GM19328 (cell line): ENCODE results near the gene MRPS22.
"Not testable (repeated sequence)": the region's sequence is repeated elsewhere in the genome, so short reads cannot be mapped to it uniquely, and the experiment has no call there.

Experiments
- ATAC-seq: cut with Tn5 transposase; IDR thresholded peaks from one replicate; pipeline ENCODE4 v1.9.1; 2021; ENCODE audit warnings: mild to moderate bottlenecking, moderate library complexity; ENCODE audit not compliant: unreplicated experiment

Gene MRPS22

GRCh38 chr3:139334675-139335074 lies 9.1 kb upstream of the MRPS22 start:
- ATAC-seq: not testable (repeated sequence)

DNA sequence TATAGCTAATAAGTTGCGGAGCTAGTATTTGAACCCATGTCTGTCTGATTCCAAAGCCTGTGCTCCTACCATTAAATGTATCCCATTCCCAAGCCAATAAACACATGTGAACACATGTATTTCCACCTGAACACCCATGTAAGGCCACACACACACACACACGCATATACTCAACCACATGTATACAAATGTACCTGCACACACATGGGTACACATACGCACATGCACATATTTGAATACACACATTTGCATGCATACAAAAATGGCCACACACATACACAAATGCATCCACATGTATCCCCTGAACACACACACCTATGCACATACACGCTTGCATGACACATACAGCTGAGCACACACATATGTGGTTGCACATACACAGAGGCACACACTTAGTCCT lies 5.4 kb upstream of the MRPS22 start:
- no peak for ATAC-seq

DNA sequence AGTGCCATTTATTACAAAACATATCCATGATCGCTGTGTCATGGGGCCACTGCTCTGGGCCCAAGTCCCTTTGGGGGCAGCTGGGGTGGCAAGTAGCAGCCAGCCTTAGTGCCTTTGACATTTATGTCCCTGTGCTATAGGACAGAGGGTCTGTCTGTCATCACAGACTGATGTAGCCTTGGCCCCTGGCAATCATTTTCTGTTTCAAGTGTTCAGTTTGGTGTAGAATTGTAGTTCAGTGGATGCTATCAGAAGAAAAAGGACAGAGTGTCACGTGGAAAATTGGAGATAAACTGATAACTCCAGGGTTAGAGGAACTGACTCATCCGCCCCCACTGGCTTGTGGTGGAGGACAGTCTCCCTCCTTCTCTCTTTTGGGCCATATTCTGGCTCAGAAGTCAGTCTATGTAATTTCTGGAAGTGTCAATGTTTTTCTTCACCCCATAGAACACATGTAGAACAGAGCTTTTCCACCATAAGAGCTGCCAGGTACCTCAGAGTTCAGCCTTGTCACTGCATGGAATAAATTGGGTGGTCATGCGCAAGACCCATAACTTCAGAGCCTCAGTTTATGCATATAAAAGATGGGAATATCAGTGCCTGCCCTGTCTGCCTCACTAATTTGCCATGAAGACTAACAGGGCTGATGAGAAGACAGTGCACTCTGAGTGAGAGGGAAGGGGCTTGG lies 4.5 kb upstream of the MRPS22 start:
- no peak for ATAC-seq

DNA sequence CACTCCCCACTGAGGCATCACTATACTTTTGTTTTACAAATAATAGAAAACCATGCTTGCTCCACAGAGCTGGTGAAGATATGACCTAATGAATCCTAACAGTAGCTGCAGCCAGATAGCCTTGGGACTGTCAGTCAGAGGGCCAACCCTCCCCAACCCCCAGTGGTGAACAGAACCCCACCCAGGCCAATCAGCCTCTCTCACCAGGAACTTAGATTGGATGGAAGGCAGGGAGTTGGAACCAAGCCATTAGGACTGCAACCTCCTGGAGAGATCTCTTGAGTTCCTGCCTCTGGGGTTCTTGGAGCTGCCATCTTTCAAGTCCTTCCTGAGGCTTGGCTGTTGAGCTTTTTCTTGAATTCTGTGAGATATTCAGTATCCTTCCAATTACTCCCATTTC lies 3.0 kb upstream of the MRPS22 start:
- ATAC-seq: no peak

DNA sequence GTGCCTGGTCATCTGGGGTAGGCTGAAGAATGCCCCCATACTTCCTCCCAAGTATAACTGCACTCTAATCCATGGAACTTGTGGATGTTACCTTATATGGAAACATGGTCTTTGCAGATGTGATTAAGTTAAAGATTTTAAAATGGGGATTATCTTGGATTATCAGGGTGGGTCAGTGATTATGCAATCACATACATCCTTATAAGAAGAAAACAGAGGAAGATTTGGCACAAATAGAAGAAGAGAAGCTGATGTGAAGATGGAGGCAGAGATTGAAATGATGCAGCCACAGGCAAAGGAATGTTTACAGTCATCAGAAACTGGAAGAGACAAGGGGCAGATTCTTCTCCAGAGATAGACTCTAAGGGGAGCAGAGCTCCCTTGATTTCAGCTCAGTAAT lies 1.8 kb upstream of the MRPS22 start:
- ATAC-seq: no peak

DNA sequence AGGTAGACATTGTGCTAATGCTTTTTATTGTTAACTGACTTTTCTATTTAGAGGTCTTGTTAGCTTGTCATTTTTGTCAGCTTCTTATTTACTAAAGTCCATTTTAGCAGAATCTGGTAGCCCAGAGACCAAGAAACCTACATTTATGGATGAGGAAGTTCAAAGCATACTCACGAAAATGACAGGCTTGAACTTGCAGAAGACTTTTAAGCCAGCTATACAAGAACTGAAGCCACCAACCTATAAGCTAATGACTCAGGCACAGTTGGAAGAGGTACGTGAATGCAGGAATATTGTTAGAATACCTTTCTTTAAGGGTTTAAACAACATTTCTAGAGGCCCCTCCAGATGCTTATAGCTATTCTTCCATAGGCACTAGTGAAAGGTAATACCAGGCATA lies 3.0 kb downstream of the MRPS22 start:
- ATAC-seq: no peak

DNA sequence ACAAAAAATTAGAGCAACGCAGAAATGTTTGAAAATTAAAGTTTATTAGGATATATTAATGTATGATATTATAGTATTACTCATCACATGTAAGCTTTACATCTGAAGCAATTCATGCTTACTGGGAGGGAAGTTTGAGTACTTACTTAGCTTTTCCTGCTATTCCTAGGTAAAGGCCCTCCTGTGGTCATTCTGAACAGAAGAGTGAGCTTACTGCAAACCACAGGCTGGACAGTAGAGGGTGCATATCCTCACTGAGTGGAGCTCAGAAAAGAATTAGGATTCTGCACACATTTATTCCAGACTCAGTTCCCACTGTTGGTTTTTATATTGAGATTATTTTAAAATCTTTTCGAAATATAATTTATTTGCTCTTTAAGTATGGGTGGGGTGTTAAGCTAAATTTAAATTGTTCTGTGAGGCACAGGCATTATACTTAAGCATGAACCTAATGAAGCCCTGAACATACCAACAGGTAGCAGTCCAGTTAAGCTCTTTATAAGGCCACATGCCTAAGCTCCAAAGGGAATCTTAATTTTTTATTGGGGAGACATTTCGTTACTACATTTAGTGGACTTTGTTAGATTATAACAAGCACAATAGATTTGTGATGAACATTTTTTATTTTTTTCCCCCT lies 10.2 kb downstream of the MRPS22 start:
- no peak for ATAC-seq

DNA sequence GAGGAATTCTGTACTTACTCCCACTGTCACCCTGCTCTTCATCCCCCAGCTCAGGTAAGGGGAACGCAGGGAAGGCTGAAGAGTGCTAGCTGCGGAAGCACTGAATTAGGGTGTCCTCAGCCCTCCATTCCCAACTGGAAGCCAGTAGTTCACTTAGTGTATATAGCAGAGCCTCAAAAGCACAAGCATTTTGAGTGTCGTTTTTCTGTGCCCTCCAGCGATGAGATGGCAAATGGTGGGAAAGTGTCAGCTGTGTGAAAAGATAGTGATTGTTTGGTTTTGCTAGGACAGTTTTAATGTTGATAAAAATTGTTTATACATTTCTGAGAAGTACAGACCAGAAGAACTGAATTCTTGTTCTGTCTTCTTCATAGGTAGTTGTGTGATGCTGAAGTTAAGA lies 10.8 kb downstream of the MRPS22 start:
- no peak for ATAC-seq

GRCh38 chr3:139355476-139355875 lies 11.7 kb downstream of the MRPS22 start:
- no peak for ATAC-seq

DNA sequence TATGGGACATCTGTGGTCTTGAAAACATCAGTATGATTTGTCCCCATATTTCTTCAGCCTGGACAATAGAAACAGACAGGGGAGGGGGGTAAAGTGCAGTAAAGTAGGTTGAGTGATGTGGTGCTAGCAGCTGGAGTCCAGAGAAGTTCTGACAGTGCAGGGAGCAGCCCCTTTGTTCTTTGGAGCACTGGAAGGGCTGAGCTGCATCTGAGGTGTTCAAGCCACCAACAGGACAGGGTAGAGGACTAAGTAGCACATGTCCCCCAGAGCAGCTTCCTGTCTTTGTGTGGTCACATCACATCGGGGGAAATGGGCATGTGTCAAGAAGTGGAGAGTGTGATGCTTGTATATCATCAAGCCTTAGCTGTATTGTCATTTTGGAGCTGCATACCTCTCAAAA lies 12.1 kb downstream of the MRPS22 start:
- no peak for ATAC-seq

DNA sequence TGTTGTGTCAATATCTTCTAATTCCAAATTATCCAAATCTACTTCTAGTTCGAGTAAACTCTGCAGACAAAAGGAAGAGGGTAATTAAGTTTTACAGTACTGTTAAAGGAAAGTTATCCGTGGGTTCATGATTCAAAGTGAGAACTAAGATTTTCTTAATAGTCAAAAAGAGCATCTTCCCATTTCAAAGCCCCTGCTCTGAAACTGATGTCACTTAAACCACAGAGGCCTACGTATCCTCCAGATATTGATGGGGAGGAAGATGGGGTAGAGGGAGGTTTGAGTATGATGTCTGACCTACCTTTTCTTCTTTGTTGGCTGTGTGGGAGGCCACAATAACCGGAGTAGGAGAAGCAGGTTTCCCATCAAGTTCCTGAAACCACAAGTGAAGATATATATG lies 14.1 kb downstream of the MRPS22 start:
- ATAC-seq: no peak

DNA sequence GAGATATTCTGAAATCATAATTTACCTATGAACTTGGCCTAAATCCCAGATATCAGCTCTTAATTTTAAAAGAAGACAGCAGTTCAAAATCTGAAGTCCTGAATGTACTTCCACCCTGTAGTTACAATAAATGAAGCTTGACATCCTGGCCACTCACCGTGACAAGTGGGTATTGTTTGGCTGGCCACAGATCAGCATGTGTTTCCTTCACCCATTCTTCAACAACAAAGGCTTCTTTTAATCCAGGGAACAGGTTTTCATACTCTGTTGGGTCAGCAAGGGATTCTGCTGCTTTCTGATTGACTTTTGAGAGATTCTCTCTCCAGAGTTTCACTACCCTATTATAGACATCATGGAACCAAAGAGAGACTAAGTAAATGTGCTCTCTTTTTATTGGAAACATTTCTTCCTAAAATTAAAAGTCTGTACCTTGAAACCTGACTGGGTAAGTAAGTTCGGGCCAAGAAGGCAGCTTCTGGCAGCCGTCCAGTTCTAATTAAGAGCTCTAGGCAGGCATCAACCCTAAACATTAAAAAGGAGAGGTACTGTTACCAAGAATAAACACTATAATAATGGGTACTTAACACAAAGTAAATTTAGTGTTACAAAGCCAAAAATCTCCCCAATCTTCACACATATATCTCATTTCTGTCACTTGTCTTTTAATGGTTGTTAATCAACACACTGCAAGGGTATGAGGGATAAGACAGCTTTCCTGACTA lies 15.2 kb downstream of the MRPS22 start:
- no peak for ATAC-seq

- ATAC-seq: no peak
Measured at GRCh38 chr3:139361276-139361675, 17.5 kb downstream of the MRPS22 start.

DNA sequence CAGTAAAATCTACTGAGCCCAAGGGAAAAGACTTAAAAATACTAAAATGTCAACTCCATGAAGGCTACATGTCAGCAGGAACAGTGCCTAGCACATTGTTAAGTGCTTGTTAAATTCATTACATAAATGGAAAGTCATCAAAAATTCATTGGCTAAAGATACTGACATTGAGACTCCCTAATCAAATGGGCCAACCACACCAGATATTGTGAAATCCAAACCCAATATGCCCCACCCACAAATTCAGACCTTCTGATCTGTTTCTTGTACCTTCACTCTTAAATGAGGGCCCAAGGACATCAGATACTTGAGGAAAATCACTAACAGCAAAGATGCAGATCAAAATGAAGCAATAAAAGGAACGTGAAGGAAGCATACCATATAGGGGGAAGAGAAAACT lies 20.7 kb downstream of the MRPS22 start:
- no peak for ATAC-seq

GRCh38 chr3:139374099-139374498 lies 30.3 kb downstream of the MRPS22 start:
- ATAC-seq: no peak

DNA sequence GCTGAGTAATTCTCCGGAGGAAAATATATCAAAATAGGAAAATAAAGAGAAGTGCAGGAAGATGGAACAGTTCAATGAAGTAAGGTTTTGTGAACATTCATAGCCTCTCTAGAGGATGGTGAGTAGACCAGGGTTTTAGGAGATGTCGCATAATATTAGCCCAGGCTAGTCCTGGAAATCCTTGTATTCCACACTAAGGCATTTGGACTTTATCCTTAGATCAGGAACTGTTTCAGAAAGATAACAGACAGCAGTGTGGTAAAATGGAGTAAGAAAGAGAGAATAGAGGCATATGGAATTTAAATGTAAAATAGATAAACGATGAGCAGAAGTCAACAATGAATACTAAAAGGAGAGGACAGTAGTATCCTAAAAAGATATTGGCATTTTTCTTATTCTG lies 33.6 kb downstream of the MRPS22 start:
- no peak for ATAC-seq

DNA sequence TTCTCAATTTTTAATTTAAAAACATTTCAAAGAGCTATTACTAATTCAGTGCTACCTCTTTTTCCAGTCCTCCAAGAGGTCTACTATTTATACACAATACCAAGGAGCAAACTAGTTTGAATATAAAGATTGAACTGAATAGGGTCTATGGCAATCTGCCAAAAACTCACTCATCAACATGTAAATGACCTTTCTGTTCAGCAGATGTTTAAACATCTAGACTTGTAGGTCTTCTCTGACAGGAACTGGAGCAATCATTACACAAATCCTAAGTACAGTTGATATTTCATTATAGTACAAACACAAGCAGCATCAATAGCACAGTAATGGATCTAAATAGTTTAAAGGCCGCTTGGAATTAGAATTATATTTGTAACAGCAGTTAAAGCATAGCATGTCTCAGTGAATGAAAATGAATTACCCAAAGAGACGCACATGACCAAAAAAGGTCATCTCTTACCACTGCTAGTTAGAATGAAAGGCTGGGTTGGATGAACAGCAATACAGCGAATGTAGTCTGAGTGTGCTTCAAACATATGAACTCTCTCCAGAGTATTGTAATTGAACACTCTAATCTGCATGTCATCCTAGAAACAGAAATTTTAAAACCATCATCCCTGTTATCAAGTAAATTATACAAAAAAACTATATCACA lies 34.9 kb downstream of the MRPS22 start:
- no peak for ATAC-seq

DNA sequence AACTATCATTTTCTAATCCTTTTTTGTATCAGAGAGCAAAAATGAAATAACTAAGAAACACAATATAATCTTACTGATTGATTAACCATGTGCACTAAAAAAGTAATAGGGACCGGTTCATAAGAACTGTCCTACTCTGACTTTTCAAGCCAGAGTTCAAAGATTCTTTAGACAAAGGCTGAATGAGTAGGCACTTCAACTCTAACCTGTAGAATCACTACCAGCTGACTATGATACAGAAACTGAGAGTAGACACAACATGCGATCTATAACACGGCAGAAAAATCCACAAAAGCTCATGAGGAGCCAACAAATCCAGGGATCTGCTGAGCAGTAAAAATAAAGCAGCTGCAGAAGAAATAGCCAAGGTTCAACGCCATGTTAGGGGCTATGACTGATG lies 36.8 kb downstream of the MRPS22 start:
- no peak for ATAC-seq

DNA sequence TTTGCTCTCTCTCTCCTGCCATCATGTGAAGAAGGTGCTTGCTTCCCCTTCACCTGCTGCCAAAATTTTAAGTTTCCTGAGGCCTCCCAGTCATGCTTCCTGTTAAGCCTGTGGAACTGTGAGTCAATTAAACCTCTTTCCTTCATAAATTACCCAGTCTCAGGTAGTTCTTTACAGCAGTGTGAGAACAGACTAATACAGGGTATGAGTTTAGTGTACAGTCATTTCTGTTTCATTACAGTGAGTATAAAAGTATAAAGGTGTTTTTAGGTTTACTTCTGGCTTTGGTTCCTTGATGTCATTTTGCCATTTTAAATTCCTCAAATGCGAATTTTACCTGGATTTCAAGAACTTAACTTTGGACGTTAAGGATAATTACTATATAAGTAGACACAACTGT lies 38.5 kb downstream of the MRPS22 start:
- ATAC-seq: not testable (repeated sequence)

DNA sequence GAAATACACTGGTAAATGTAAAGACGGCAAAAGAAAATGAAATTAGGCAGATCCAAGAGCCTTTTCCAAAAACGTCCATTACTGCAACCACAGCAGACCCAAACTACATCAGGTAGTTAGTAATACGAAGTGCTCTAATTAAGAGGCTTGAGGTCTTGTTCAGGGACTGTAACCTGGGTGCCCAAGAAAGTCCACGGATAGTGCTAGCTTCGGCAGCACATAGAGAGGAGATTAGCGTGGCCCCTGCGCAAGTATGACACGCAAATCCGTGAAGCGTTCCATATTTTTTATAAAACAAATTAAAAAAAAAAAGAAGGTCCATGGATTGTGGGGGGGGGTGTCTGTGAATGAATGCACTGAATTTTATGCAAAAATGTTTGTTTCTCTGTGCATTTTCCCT lies 44.3 kb downstream of the MRPS22 start:
- no peak for ATAC-seq

- peak; percentile 31 for ATAC-seq
Measured at GRCh38 chr3:139388821-139389551, 45.2 kb downstream of the MRPS22 start.
